MM.1S (cell line): ENCODE results near the gene TRDMT1.

Source experiments
- DNase-seq: peaks from one replicate; pipeline ENCODE4 v3.0.0-alpha.2; 2015
- H2AFZ ChIP-seq: fragments of 300-600 bp; sonication (generic); 2 replicates; pipeline ENCODE4 v1.6.0; 2016; ENCODE audit warnings: antibody characterized with exemption, low read length
- H3F3A ChIP-seq: fragments of 300-600 bp; sonication (generic); 2 replicates; pipeline ENCODE4 v1.6.1; 2016; ENCODE audit warnings: mild to moderate bottlenecking, antibody characterized with exemption, low read length, moderate library complexity, mixed read lengths; ENCODE audit not compliant: insufficient read depth
- H3K27ac ChIP-seq: fragments of 300-600 bp; sonication (generic); 2 replicates; pipeline ENCODE4 v1.5.1; 2016; ENCODE audit warnings: mild to moderate bottlenecking, low read length
- H3K27me3 ChIP-seq: fragments of 300-600 bp; sonication (generic); replicated peaks from 2 replicates; pipeline ENCODE4 v1.6.0; 2016; ENCODE audit warnings: low read length; ENCODE audit not compliant: insufficient read depth
- H3K36me3 ChIP-seq: fragments of 300-600 bp; sonication (generic); replicated peaks from 2 replicates; pipeline ENCODE4 v1.6.1; 2016; ENCODE audit warnings: mild to moderate bottlenecking, low read length, mixed read lengths; ENCODE audit not compliant: insufficient read depth
- H3K4me1 ChIP-seq: fragments of 300-600 bp; sonication (generic); 2 replicates; pipeline ENCODE4 v1.6.1; 2016; ENCODE audit warnings: low read length, mixed read lengths
- H3K4me2 ChIP-seq: fragments of 300-600 bp; sonication (generic); 2 replicates; pipeline ENCODE4 v1.6.0; 2016; ENCODE audit warnings: low read depth, low read length
- H3K4me3 ChIP-seq: fragments of 300-600 bp; sonication (generic); 2 replicates; pipeline ENCODE4 v1.5.1; 2016; ENCODE audit warnings: low read length, mixed read lengths
- H3K79me2 ChIP-seq: fragments of 300-600 bp; sonication (generic); 2 replicates; pipeline ENCODE4 v1.6.1; 2016; ENCODE audit warnings: mixed run types, low read length, mixed read lengths
- H3K9ac ChIP-seq: fragments of 300-600 bp; sonication (generic); 2 replicates; pipeline ENCODE4 v1.6.1; 2016; ENCODE audit warnings: low read length, mixed read lengths
- H3K9me2 ChIP-seq: fragments of 300-600 bp; sonication (generic); replicated peaks from 2 replicates; pipeline ENCODE4 v1.6.1; 2016; ENCODE audit warnings: mild to moderate bottlenecking, low read length, mixed read lengths; ENCODE audit not compliant: insufficient read depth
- H3K9me3 ChIP-seq: fragments of 300-600 bp; sonication (generic); replicated peaks from 2 replicates; pipeline ENCODE4 v1.6.1; 2016; ENCODE audit warnings: mild to moderate bottlenecking, low read length, mixed read lengths; ENCODE audit not compliant: insufficient read depth
- H4K20me1 ChIP-seq: fragments of 300-600 bp; sonication (generic); 2 replicates; pipeline ENCODE4 v1.6.1; 2016; ENCODE audit warnings: mild to moderate bottlenecking, low read length, moderate library complexity, mixed read lengths; ENCODE audit not compliant: insufficient read depth
- EZH2 ChIP-seq: fragments of 300-600 bp; sonication (generic); optimal IDR thresholded peaks from 2 replicates; pipeline ENCODE3; 2017; ENCODE audit warnings: low read depth, mild to moderate bottlenecking, antibody characterized with exemption, low read length, mixed read lengths
- EZH2phosphoT487 ChIP-seq: fragments of 300-600 bp; sonication (generic); IDR thresholded peaks from 2 replicates; pipeline ENCODE4 v1.6.1; 2018; ENCODE audit warnings: antibody characterized with exemption, low read length
- TF ChIP-seq, protein P1 (sequence below): fragments of 300-600 bp; sonication (generic); IDR thresholded peaks from 2 replicates; pipeline ENCODE4 v1.5.1; 2016; ENCODE audit warnings: antibody characterized with exemption, low read length, mixed read lengths

The TRDMT1 gene

DNA sequence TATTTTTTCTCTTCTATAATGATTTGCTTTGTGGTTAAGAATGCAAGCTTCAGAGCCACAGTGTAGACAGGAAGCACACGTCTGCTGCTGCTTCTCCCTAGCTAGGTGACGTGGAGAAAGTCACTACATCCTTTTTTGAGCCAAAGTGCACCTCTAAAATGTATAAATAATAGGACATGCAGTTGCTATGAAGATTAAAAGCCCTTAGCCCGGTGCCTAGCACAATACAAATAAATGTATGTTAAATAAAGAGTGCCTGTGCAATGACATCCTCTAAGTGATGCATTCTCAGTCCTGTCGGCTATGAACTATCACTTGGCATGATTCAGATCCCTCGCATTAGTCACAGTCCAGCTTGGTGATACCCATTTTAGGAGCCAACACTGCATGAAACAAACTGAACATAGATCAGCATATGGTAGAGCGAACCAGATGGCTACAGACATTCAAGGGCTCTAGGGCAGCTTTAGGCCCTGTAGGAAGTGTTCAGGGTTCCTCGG, 4.8 kb upstream of the TRDMT1 start:
- no peaks in the 10 kb centered on the region for H3K79me2 ChIP-seq
- H2AFZ ChIP-seq, result no peak overlapping the region
- H3K4me3 ChIP-seq, result no peak overlapping the region
- H3K27me3 ChIP-seq, result no peaks in the 10 kb centered on the region
- H3K4me1 ChIP-seq, result no peaks in the 10 kb centered on the region
- H3F3A ChIP-seq, result no peaks in the 10 kb centered on the region
- no peaks in the 10 kb centered on the region for H3K36me3 ChIP-seq
- no peaks in the 10 kb centered on the region for H3K9me2 ChIP-seq
- H3K4me2 ChIP-seq, result no peak overlapping the region
- no peaks in the 10 kb centered on the region for H4K20me1 ChIP-seq
- TF ChIP-seq EZH2, result no peak
- no peak for TF ChIP-seq EZH2phosphoT487
- TF ChIP-seq, protein P1, sequence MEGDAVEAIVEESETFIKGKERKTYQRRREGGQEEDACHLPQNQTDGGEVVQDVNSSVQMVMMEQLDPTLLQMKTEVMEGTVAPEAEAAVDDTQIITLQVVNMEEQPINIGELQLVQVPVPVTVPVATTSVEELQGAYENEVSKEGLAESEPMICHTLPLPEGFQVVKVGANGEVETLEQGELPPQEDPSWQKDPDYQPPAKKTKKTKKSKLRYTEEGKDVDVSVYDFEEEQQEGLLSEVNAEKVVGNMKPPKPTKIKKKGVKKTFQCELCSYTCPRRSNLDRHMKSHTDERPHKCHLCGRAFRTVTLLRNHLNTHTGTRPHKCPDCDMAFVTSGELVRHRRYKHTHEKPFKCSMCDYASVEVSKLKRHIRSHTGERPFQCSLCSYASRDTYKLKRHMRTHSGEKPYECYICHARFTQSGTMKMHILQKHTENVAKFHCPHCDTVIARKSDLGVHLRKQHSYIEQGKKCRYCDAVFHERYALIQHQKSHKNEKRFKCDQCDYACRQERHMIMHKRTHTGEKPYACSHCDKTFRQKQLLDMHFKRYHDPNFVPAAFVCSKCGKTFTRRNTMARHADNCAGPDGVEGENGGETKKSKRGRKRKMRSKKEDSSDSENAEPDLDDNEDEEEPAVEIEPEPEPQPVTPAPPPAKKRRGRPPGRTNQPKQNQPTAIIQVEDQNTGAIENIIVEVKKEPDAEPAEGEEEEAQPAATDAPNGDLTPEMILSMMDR, result no peak
- no peak overlapping the region for H3K9ac ChIP-seq
- H3K9me3 ChIP-seq, result no peaks in the 10 kb centered on the region
- H3K27ac ChIP-seq, result no peak overlapping the region
- no peak for DNase-seq

DNA sequence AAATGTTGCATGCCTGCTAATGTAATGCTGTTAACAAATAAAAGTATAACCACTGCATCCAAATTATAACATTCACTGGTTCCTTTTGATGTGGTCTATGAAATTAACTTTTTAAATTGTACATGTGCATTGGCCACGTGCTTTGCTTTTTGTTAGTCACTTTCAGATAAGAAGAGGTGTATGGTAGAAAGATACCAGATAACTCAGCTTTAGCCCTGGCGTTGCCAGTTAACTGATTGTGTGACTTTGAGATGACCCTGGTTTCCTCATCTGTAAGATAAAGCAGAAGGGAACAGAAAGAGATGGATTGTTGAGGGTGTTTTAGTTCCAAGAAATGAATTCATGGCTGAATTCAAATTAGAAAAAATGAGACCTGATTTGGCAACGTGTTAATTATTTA, 1.9 kb upstream of the TRDMT1 start:
- no peaks in the 10 kb centered on the region for H3K27me3 ChIP-seq
- H3K27ac ChIP-seq, result no peak overlapping the region
- H2AFZ ChIP-seq, result no peak overlapping the region
- no peak overlapping the region for H3K4me2 ChIP-seq
- TF ChIP-seq, protein P1, result no peak
- no peak overlapping the region for H3K4me3 ChIP-seq
- H3K9me3 ChIP-seq, result no peaks in the 10 kb centered on the region
- H3K9me2 ChIP-seq, result no peaks in the 10 kb centered on the region
- DNase-seq, result no peak
- H3K9ac ChIP-seq, result no peak overlapping the region
- H3F3A ChIP-seq, result peaks cover 6% of the 10 kb centered on the region; the same call in 1 of the 2 replicates
- no peaks in the 10 kb centered on the region for H3K36me3 ChIP-seq
- peaks cover 7% of the 10 kb centered on the region; the same call in 1 of the 2 replicates for H3K79me2 ChIP-seq
- no peaks in the 10 kb centered on the region for H4K20me1 ChIP-seq
- H3K4me1 ChIP-seq, result peaks cover 10% of the 10 kb centered on the region; the same call in 1 of the 2 replicates

DNA sequence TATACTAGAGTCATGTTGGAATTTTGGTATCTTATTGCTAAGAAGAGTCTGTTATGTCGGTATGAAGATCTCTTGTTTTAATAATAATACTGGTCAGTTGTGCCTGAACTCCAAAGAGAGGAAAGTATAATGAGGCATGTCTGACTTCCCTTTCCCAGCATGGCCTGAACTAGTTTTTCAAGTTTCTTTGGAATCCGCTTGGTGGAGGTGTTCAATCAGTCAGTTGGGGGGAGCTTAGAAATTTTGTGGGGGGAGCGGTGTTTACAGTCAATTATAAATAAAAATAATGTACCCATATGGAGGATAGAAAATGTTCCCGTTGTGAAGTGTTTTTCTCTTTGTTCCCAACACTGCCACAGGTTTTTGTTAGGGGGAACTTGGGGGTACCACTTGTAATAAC, 1.5 kb upstream of the TRDMT1 start:
- Histone ChIP-seq H3K27me3 (no peaks in the 10 kb centered on the region), H3K36me3 (no peaks in the 10 kb centered on the region), H4K20me1 (no peaks in the 10 kb centered on the region), H3K79me2 (peaks cover 7% of the 10 kb centered on the region; the same call in 1 of the 2 replicates), H3K4me2 (no peak overlapping the region), H3K9me3 (no peaks in the 10 kb centered on the region), H2AFZ (no peak overlapping the region), H3K27ac (no peak overlapping the region), H3K4me1 (peaks cover 10% of the 10 kb centered on the region; the same call in 1 of the 2 replicates), H3K9ac (no peak overlapping the region), H3K4me3 (no peak overlapping the region), H3K9me2 (no peaks in the 10 kb centered on the region), H3F3A (peaks cover 6% of the 10 kb centered on the region; the same call in 1 of the 2 replicates)
- DNase-seq, result no peak
- TF ChIP-seq EZH2phosphoT487, result no peak
- TF ChIP-seq, protein P1, result no peak
- TF ChIP-seq EZH2, result no peak
